ENCODE measurements around the gene MXD1.
A peak's percentile ranks its signal among the peaks of the same experiment; 100 is the strongest.
"Not testable (repeated sequence)": the region's sequence is repeated elsewhere in the genome, so short reads cannot be mapped to it uniquely, and the experiment has no call there.

Gene MXD1

GRCh38 chr2:69914950-69915945 is at the start of gene MXD1:
MXD1 (plus strand) TSS chr2:69915109; CDS start chr2:69915331, 222 bp downstream.
- DNase-seq (ENCODE audit: extremely low read depth in 1 of 2, low read depth in 1 of 2) = no peak

- no peak for DNase-seq (ENCODE audit: extremely low read depth in 1 of 2, low read depth in 1 of 2)
These were observed 26.5 kb upstream of the MXD1 start for GRCh38 chr2:69888451-69888850.

GRCh38 chr2:69889302-69889701 is 25.6 kb upstream of the MXD1 start:
- DNase-seq (ENCODE audit: extremely low read depth in 1 of 2, low read depth in 1 of 2) = no peak

- DNase-seq (ENCODE audit: extremely low read depth in 1 of 2, low read depth in 1 of 2) = no peak
These were observed 24.0 kb upstream of the MXD1 start for GRCh38 chr2:69890881-69891280.

GRCh38 chr2:69892838-69893424 is 22.0 kb upstream of the MXD1 start:
- DNase-seq (ENCODE audit: extremely low read depth in 1 of 2, low read depth in 1 of 2) = not testable (repeated sequence)

GRCh38 chr2:69893684-69894551 is 21.0 kb upstream of the MXD1 start, which contains the start of gene SNRNP27:
SNRNP27 (plus strand) TSS chr2:69893956; CDS start chr2:69893985, 29 bp downstream.
- DNase-seq (ENCODE audit: extremely low read depth in 1 of 2, low read depth in 1 of 2) = peak; percentile 56 to 64

GRCh38 chr2:69894737-69895136 is 20.2 kb upstream of the MXD1 start:
- DNase-seq (ENCODE audit: extremely low read depth in 1 of 2, low read depth in 1 of 2) = not testable (repeated sequence)

- DNase-seq (ENCODE audit: extremely low read depth in 1 of 2, low read depth in 1 of 2) = no peak
These were observed 12.5 kb upstream of the MXD1 start for GRCh38 chr2:69902213-69902922.

- DNase-seq (ENCODE audit: extremely low read depth in 1 of 2, low read depth in 1 of 2) = no peak
These were observed 7.7 kb upstream of the MXD1 start for GRCh38 chr2:69907216-69907615.

- DNase-seq (ENCODE audit: extremely low read depth in 1 of 2, low read depth in 1 of 2) = no peak
These were observed 2.8 kb upstream of the MXD1 start for GRCh38 chr2:69911985-69912563.

GRCh38 chr2:69914164-69914949 is 552 bp upstream of the MXD1 start:
- DNase-seq (ENCODE audit: extremely low read depth in 1 of 2, low read depth in 1 of 2) = peak; percentile 98 to 100

- no peak for DNase-seq (ENCODE audit: extremely low read depth in 1 of 2, low read depth in 1 of 2)
These were observed 1.2 kb downstream of the MXD1 start for GRCh38 chr2:69916106-69916505.

GRCh38 chr2:69917852-69918251 is 2.9 kb downstream of the MXD1 start:
- DNase-seq (ENCODE audit: extremely low read depth in 1 of 2, low read depth in 1 of 2) = no peak

- DNase-seq (ENCODE audit: extremely low read depth in 1 of 2, low read depth in 1 of 2) = no peak
These were observed 3.5 kb downstream of the MXD1 start for GRCh38 chr2:69918401-69918800.

GRCh38 chr2:69923116-69923515 is 8.2 kb downstream of the MXD1 start:
- no peak for DNase-seq (ENCODE audit: extremely low read depth in 1 of 2, low read depth in 1 of 2)

- DNase-seq (ENCODE audit: extremely low read depth in 1 of 2, low read depth in 1 of 2) = no peak
These were observed 12.1 kb downstream of the MXD1 start for GRCh38 chr2:69926849-69927515.

GRCh38 chr2:69931832-69932595 is 17.1 kb downstream of the MXD1 start:
- DNase-seq (ENCODE audit: extremely low read depth in 1 of 2, low read depth in 1 of 2) = no peak

GRCh38 chr2:69932596-69932922 is 17.6 kb downstream of the MXD1 start:
- no peak for DNase-seq (ENCODE audit: extremely low read depth in 1 of 2, low read depth in 1 of 2)
